GM12878 (cell line): ENCODE results near the gene M1AP. TPM values are rescaled to one million over a fixed set of nuclear protein-coding genes. Genes with fewer than 3 reads are reported as not detected.

ENCODE experiments used
- ATAC-seq: fragments of 200-7000 bp; cut with Tn5 transposase; 3 replicates; pipeline ENCODE4 v1.9.1; 2020; ENCODE audit warnings: mild to moderate bottlenecking, moderate library complexity
- BruUV-seq: library from RNA; stranded (reverse); fragments of 400-500 nt; replicated peaks from 2 replicates; lab custom pipeline; 2021; lab: Mats Ljungman, UMichigan
- CTCF ChIA-PET: fragments of 300-600 bp; sonication (Branson Sonifier 250); formaldehyde crosslinking; extraction: SDS; loops from one replicate; lab custom pipeline; 2021; ENCODE audit warnings: inconsistent platforms; lab: Yijun Ruan, JAX
- POLR2A ChIA-PET: fragments of 350-600 bp; formaldehyde crosslinking; extraction: SDS; loops from one replicate; lab custom pipeline; 2021; ENCODE audit warnings: inconsistent platforms; lab: Charles Lee
- RAD21 ChIA-PET: fragments of 300-600 bp; sonication (Branson Sonifier 250); formaldehyde crosslinking; loops from one replicate; lab custom pipeline; 2023; ENCODE audit warnings: antibody characterized with exemption; ENCODE audit not compliant: unreplicated experiment; lab: Charles Lee
- SMC1A ChIA-PET: fragments of 300-600 bp; sonication (Branson Sonifier 250); formaldehyde crosslinking; loops from one replicate; lab custom pipeline; 2023; ENCODE audit not compliant: unreplicated experiment, uncharacterized antibody; lab: Charles Lee
- DNase-seq: peaks from one replicate; pipeline ENCODE4 v3.0.0-alpha.2; 2011; ENCODE audit warnings: low read depth, low spot score
- FAIRE-seq: peaks from 3 replicates; lab custom pipeline; 2011; peaks lifted over from hg19 to GRCh38; lab: Jason Lieb, UNC
- H2AFZ ChIP-seq: 2 replicates; pipeline ENCODE4 v1.6.0; 2011; ENCODE audit warnings: low read depth, low read length, control low read depth; ENCODE audit not compliant: control insufficient read depth
- H3K27ac ChIP-seq: 2 replicates; pipeline ENCODE4 v1.5.1; 2011; ENCODE audit warnings: control low read depth; ENCODE audit not compliant: control insufficient read depth, insufficient read depth
- H3K27me3 ChIP-seq, 2 experiments: replicated peaks in 1 of 2; 2 replicates each; pipeline versions ENCODE4 v1.6.0 to v1.6.1; 2011; ENCODE audit warnings: low read length in 1 of 2; ENCODE audit not compliant: control insufficient read depth in 2 of 2, insufficient read depth in 2 of 2
- H3K36me3 ChIP-seq, 2 experiments: 2 replicates each; pipeline ENCODE4 v1.5.1; 2011; ENCODE audit warnings: low read length in 1 of 2; ENCODE audit not compliant: control insufficient read depth in 2 of 2, insufficient read depth in 2 of 2
- H3K4me1 ChIP-seq: 2 replicates; pipeline ENCODE4 v1.6.1; 2011; ENCODE audit warnings: mild to moderate bottlenecking, low read length, moderate library complexity, mixed read lengths; ENCODE audit not compliant: control insufficient read depth, insufficient read depth
- H3K4me2 ChIP-seq: 2 replicates; pipeline ENCODE4 v1.6.0; 2011; ENCODE audit warnings: control low read depth; ENCODE audit not compliant: control insufficient read depth, insufficient read depth
- H3K4me3 ChIP-seq: fragments of 200-600 bp; sonication (generic); 2 replicates; pipeline ENCODE4 v1.5.1; 2016
- H3K79me2 ChIP-seq: 2 replicates; pipeline ENCODE4 v1.6.0; 2011; ENCODE audit warnings: low read length; ENCODE audit not compliant: control insufficient read depth, insufficient read depth
- H3K9ac ChIP-seq: 2 replicates; pipeline ENCODE4 v1.8.0; 2011; ENCODE audit warnings: low read length, control low read depth, mixed read lengths; ENCODE audit not compliant: control insufficient read depth, insufficient read depth
- H3K9me3 ChIP-seq: replicated peaks from 3 replicates; pipeline ENCODE4 v1.5.1; 2011; ENCODE audit warnings: mild to moderate bottlenecking, low read length; ENCODE audit not compliant: control insufficient read depth, insufficient read depth
- H4K20me1 ChIP-seq: 2 replicates; pipeline ENCODE4 v1.6.0; 2011; ENCODE audit not compliant: control insufficient read depth, insufficient read depth
- ATF3 ChIP-seq: IDR thresholded peaks from 2 replicates; pipeline ENCODE4 v1.6.1; 2011; ENCODE audit warnings: low read depth, mild to moderate bottlenecking, low read length, moderate library complexity, borderline replicate concordance; ENCODE audit errors: extremely low read depth
- EED ChIP-seq: sonication (generic); IDR thresholded peaks from 2 replicates; pipeline ENCODE4 v1.6.1; 2016; ENCODE audit warnings: antibody characterized with exemption, low read depth
- IKZF2 ChIP-seq, 2 experiments: fragments of 450-650 bp; IDR thresholded peaks; 2 replicates each; pipeline ENCODE4 v1.6.1; 2017; ENCODE audit warnings: mild to moderate bottlenecking in 2 of 2, moderate library complexity in 2 of 2
- JUNB ChIP-seq: IDR thresholded peaks from 2 replicates; pipeline ENCODE4 v1.6.1; 2016; ENCODE audit warnings: antibody characterized with exemption, mild to moderate bottlenecking
- MEF2A ChIP-seq: IDR thresholded peaks from 2 replicates; pipeline ENCODE4 v1.6.1; 2011; ENCODE audit warnings: low read depth, mild to moderate bottlenecking, low read length, moderate library complexity; ENCODE audit not compliant: insufficient read depth
- NFYA ChIP-seq: IDR thresholded peaks from 2 replicates; pipeline ENCODE4 v1.6.1; 2011; ENCODE audit warnings: low read depth, mild to moderate bottlenecking, low read length, improper control_type of control experiment, borderline replicate concordance
- NFYB ChIP-seq: IDR thresholded peaks from 2 replicates; pipeline ENCODE4 v1.6.1; 2011; ENCODE audit warnings: low read depth, mild to moderate bottlenecking, low read length, improper control_type of control experiment, moderate library complexity; ENCODE audit not compliant: insufficient read depth
- PAX8 ChIP-seq: fragments of 450-650 bp; IDR thresholded peaks from 2 replicates; pipeline ENCODE4 v1.6.1; 2017; ENCODE audit warnings: mild to moderate bottlenecking, moderate library complexity
- PKNOX1 ChIP-seq: fragments of 450-650 bp; IDR thresholded peaks from 2 replicates; pipeline ENCODE4 v1.6.1; 2016; ENCODE audit warnings: mild to moderate bottlenecking
- RBBP5 ChIP-seq: fragments of 200-600 bp; sonication (generic); conservative IDR thresholded peaks from 2 replicates; pipeline ENCODE4 v1.6.1; 2016
- SREBF2 ChIP-seq: IDR thresholded peaks from 2 replicates; pipeline ENCODE4 v1.6.1; 2012; ENCODE audit warnings: mild to moderate bottlenecking, low read length
- SRF ChIP-seq, 2 experiments: IDR thresholded peaks; 2 replicates each; pipeline ENCODE4 v1.6.1; 2011; ENCODE audit warnings: low read depth in 2 of 2, low read length in 2 of 2, mild to moderate bottlenecking in 1 of 2, moderate library complexity in 1 of 2
- ZNF274 ChIP-seq: IDR thresholded peaks from one replicate; pipeline ENCODE4 v1.8.0; 2011; ENCODE audit not compliant: insufficient read length, insufficient read depth
- WGBS: methylation state at CpG from one replicate; pipeline ENCODE4 v1.1.6; 2016; ENCODE audit warnings: low lambda C conversion rate; ENCODE audit not compliant: insufficient replicate concordance, insufficient coverage; ENCODE audit errors: missing lambda C conversion rate; 5-methylcytosine and 5-hydroxymethylcytosine counted together
- in situ Hi-C: fragments of 300-500 bp; cut with MboI; formaldehyde crosslinking; loops from 9 replicates; pipeline ENCODE4 v1.14.3; 2018; ENCODE audit warnings: mixed read lengths
- intact Hi-C: fragments of 100-400 bp; cut with micrococcal nuclease; formaldehyde crosslinking; loops from one replicate; pipeline ENCODE4 v1.14.2; 2022; ENCODE audit not compliant: unreplicated experiment
- polyA plus RNA-seq, 11 experiments: library from polyadenylated mRNA; depleted of rRNA in 4 of 11; unstranded in 6 of 11; stranded (reverse) in 5 of 11; fragments of >200 nt; fragmentation: Nextera tagmentation in 4 of 11; fragmentation: Illumina TruSeq in 1 of 11; extraction: Ambion mirVana in 4 of 11; extraction: Trizol in 1 of 11; gene quantifications; 1 replicate in 1 of 11; 2 replicates in 10 of 11; pipeline versions ENCODE4 v1.2.1 to v1.2.3, GENCODE V29; 2011 to 2016; ENCODE audit warnings: inconsistent platforms in 2 of 11, missing spikeins in 2 of 11, low read depth in 1 of 11
- total RNA-seq, 4 experiments: library from RNA; depleted of rRNA in 3 of 4; stranded (reverse); fragments of >200 nt in 3 of 4; fragmentation: Illumina TruSeq in 1 of 4; extraction: Trizol in 1 of 4; gene quantifications; 2 replicates each; pipeline versions ENCODE4 v1.2.1 to v1.2.3, GENCODE V29; 2013 to 2021

Gene M1AP
- total and polyA plus RNA-seq, 10 of the 15 experiments (the other 5 are each of a cell fraction or from before 2014, with no cell fraction given) = 0.04 to 0.32 (median 0.16) TPM; not detected in 4

GRCh38 chr2:74583504-74583903, 64.6 kb downstream of the M1AP start:
- Histone ChIP-seq H3K9me3 (no peaks in the 10 kb centered on the region), H3K79me2 (no peaks in the 10 kb centered on the region), H3K4me1 (peaks cover 35% of the 10 kb centered on the region), H3K27me3 (no peaks in the 10 kb centered on the region), H3K9ac (no peak overlapping the region), H4K20me1 (no peaks in the 10 kb centered on the region), H3K27ac (no peak overlapping the region), H3K36me3 (no peaks in the 10 kb centered on the region), H3K4me3 (no peak overlapping the region), H2AFZ (no peak overlapping the region; the same call in 1 of the 2 replicates), H3K4me2 (no peak overlapping the region)
- RAD21 ChIA-PET = interaction anchor here (0.8 to 11.0 kb wide), 10 partner anchors 8 to 126 kb away, joined by 4 to 158 read pairs (median 66); partner anchors contain the start of genes AUP1, CCDC142, DOK1 and DQX1
- no peak for FAIRE-seq
- intact Hi-C loops = loop anchor here (10.0 kb wide), 1 partner anchor 249 kb away; no protein-coding TSS in a partner anchor
- no peak for ATAC-seq
- POLR2A ChIA-PET = interaction anchor here (1.0 to 25.0 kb wide), 8 partner anchors 10 to 126 kb away, joined by 3 to 441 read pairs (median 22); partner anchors contain the start of genes AUP1, CCDC142, DOK1 and HTRA2
- no TSS peak for BruUV-seq
- in situ Hi-C loops = loop anchor here (10.0 kb wide), 1 partner anchor 99 kb away; the partner anchor contains the start of genes CCDC142 and TTC31
- SMC1A ChIA-PET = interaction anchor here (1.1 to 11.0 kb wide), 11 partner anchors 12 to 248 kb away, joined by 3 to 371 read pairs (median 60); partner anchors contain the start of genes AUP1, DQX1, HTRA2 and LBX2
- CTCF ChIA-PET = interaction anchor here (0.8 to 12.8 kb wide), 10 partner anchors 12 to 334 kb away, joined by 3 to 281 read pairs (median 86); partner anchors contain the start of genes AUP1, CCDC142, DOK1 and DQX1
- TF ChIP-seq PAX8 (no peak), NFYB (0 out of 2 replicates have a peak, but pooled peaks have one; percentile 7)
- DNase-seq = no peak

- DNase-seq = no peak
- TF ChIP-seq RBBP5 (no peak), PKNOX1 (no peak), ZNF274 (no peak), MEF2A (no peak), SREBF2 (no peak), SRF (IDR thresholded peaks at IDR 0.05; ENCODE audit: low read depth in 2 of 2, low read length in 2 of 2) (no peak), IKZF2 (IDR thresholded peaks at IDR 0.05) (no peak), JUNB (no peak), EED (no peak), ATF3 (no peak), NFYA (no peak)
These were observed 65.9 kb downstream of the M1AP start for GRCh38 chr2:74582184-74582583.

More at GRCh38 chr2:74582184-74582583, 65.9 kb downstream of the M1AP start:
- ChIA-PET CTCF (interaction anchor here (0.9 to 12.8 kb wide), 7 partner anchors 9 to 95 kb away, joined by 4 to 281 read pairs (median 226); partner anchors contain the start of genes AUP1, CCDC142, DOK1 and DQX1), SMC1A (interaction anchor here (0.8 to 11.0 kb wide), 7 partner anchors 11 to 99 kb away, joined by 3 to 371 read pairs (median 71); partner anchors contain the start of genes AUP1, CCDC142, DQX1 and HTRA2), POLR2A (interaction anchor here (0.9 to 25.0 kb wide), 4 partner anchors 9 to 30 kb away, joined by 3 to 441 read pairs (median 60); partner anchors contain the start of genes DOK1 and LOXL3), RAD21 (interaction anchor here (1.0 to 11.0 kb wide), 6 partner anchors 6 to 100 kb away, joined by 4 to 158 read pairs (median 84); partner anchors contain the start of genes AUP1, CCDC142, DOK1 and DQX1)
- H4K20me1 ChIP-seq = no peaks in the 10 kb centered on the region
- H3K9ac ChIP-seq = no peak overlapping the region
- no peaks in the 10 kb centered on the region for H3K36me3 ChIP-seq
- BruUV-seq = no TSS peak
- no peaks in the 10 kb centered on the region for H3K79me2 ChIP-seq
- no peak overlapping the region for H2AFZ ChIP-seq
- no peak overlapping the region for H3K27ac ChIP-seq
- in situ Hi-C loops (loop anchor here (10.0 kb wide), 1 partner anchor 97 kb away; the partner anchor contains the start of genes CCDC142 and TTC31), intact Hi-C loops (loop anchor here (10.0 kb wide), 1 partner anchor 247 kb away; no protein-coding TSS in a partner anchor)
- H3K9me3 ChIP-seq = no peaks in the 10 kb centered on the region
- 50% methylated on average over 2 of the region's 2 CpGs for WGBS
- H3K4me2 ChIP-seq = no peak overlapping the region
- ATAC-seq = no peak
- H3K4me1 ChIP-seq = peaks cover 46% of the 10 kb centered on the region
- no peak overlapping the region for H3K4me3 ChIP-seq
- H3K27me3 ChIP-seq = no peaks in the 10 kb centered on the region
- no peak for FAIRE-seq
